GM23338 (cell line): ENCODE data around the gene CA12. TPM values are rescaled to one million over a fixed set of nuclear protein-coding genes. Genes with fewer than 3 reads are reported as not detected.

Experiments used
- ATAC-seq: fragments of 200-7000 bp; cut with Tn5 transposase; 3 replicates; pipeline ENCODE4 v1.9.1; 2020
- DNase-seq: peaks from one replicate; pipeline ENCODE4 v3.0.0-alpha.2; 2015; ENCODE audit warnings: low spot score
- H2AFZ ChIP-seq: fragments of 200-600 bp; sonication (generic); 2 replicates; pipeline ENCODE4 v1.8.0; 2016; ENCODE audit warnings: antibody characterized with exemption, mild to moderate bottlenecking, moderate library complexity
- H3F3A ChIP-seq: fragments of 200-600 bp; sonication (generic); replicated peaks from 2 replicates; pipeline ENCODE4 v1.8.0; 2017; ENCODE audit warnings: antibody characterized with exemption, mixed run types, low read depth
- H3K27ac ChIP-seq: fragments of 200-600 bp; sonication (generic); 2 replicates; pipeline ENCODE4 v1.6.1; 2016; ENCODE audit warnings: low read depth
- H3K27me3 ChIP-seq: fragments of 200-600 bp; sonication (generic); 2 replicates; pipeline ENCODE4 v1.8.0; 2016; ENCODE audit warnings: mild to moderate bottlenecking, mixed run types, moderate library complexity; ENCODE audit not compliant: insufficient read depth
- H3K36me3 ChIP-seq: fragments of 200-600 bp; sonication (generic); 2 replicates; pipeline ENCODE4 v1.8.0; 2016; ENCODE audit warnings: mild to moderate bottlenecking; ENCODE audit not compliant: insufficient read depth
- H3K4me1 ChIP-seq: fragments of 200-600 bp; sonication (generic); 2 replicates; pipeline ENCODE4 v1.8.0; 2016; ENCODE audit warnings: mild to moderate bottlenecking, moderate library complexity; ENCODE audit not compliant: insufficient read depth
- H3K4me2 ChIP-seq: fragments of 200-600 bp; sonication (generic); 2 replicates; pipeline ENCODE4 v1.7.1; 2017; ENCODE audit warnings: mixed run types
- H3K4me3 ChIP-seq: fragments of 200-600 bp; sonication (generic); 2 replicates; pipeline ENCODE4 v1.6.1; 2016; ENCODE audit warnings: mixed run types
- H3K79me2 ChIP-seq: fragments of 200-600 bp; sonication (generic); replicated peaks from 2 replicates; pipeline ENCODE4 v1.8.0; 2017; ENCODE audit warnings: mild to moderate bottlenecking; ENCODE audit not compliant: insufficient read depth
- H3K9me2 ChIP-seq: fragments of 200-600 bp; sonication (generic); 2 replicates; pipeline ENCODE4 v1.8.0; 2017; ENCODE audit not compliant: insufficient read depth
- H4K20me1 ChIP-seq: fragments of 200-600 bp; sonication (generic); replicated peaks from 2 replicates; pipeline ENCODE4 v1.8.0; 2017; ENCODE audit warnings: mild to moderate bottlenecking; ENCODE audit not compliant: insufficient read depth
- H3K27ac Mint-ChIP-seq: 2 replicates; pipeline ENCODE4 v1.8.0; 2020; ENCODE audit warnings: inconsistent platforms, mild to moderate bottlenecking, moderate library complexity, mixed read lengths
- H3K27me3 Mint-ChIP-seq: 3 replicates; pipeline ENCODE4 v1.8.0; 2022; ENCODE audit warnings: low read depth, mild to moderate bottlenecking, moderate library complexity, mixed read lengths, inconsistent platforms; ENCODE audit not compliant: insufficient read depth, poor library complexity
- H3K36me3 Mint-ChIP-seq: 3 replicates; pipeline ENCODE4 v1.8.0; 2021; ENCODE audit warnings: low read depth, mild to moderate bottlenecking, inconsistent platforms, moderate library complexity, mixed read lengths
- H3K4me1 Mint-ChIP-seq: 3 replicates; pipeline ENCODE4 v1.8.0; 2020; ENCODE audit warnings: mild to moderate bottlenecking, inconsistent platforms, mixed read lengths
- H3K4me3 Mint-ChIP-seq: 3 replicates; pipeline ENCODE4 v1.8.0; 2021; ENCODE audit warnings: moderate library complexity, mild to moderate bottlenecking, inconsistent platforms, mixed read lengths
- H3K9me3 Mint-ChIP-seq: 3 replicates; pipeline ENCODE4 v1.8.0; 2020; ENCODE audit warnings: moderate library complexity, mild to moderate bottlenecking, inconsistent platforms, mixed read lengths
- CTCF ChIP-seq, 2 experiments: fragments of 200-600 bp in 1 of 2; sonication (generic) in 1 of 2; conservative IDR thresholded peaks; 2 replicates each; pipeline versions ENCODE4 v1.5.1 to v1.6.1; 2016 to 2017; ENCODE audit warnings: antibody characterized with exemption in 2 of 2, low read depth in 2 of 2, mild to moderate bottlenecking in 2 of 2, moderate library complexity in 1 of 2
- JUNB ChIP-seq: IDR thresholded peaks from one replicate; pipeline ENCODE4 v1.6.1; 2016; ENCODE audit warnings: antibody characterized with exemption; ENCODE audit not compliant: unreplicated experiment
- NANOG ChIP-seq: IDR thresholded peaks from 2 replicates; pipeline ENCODE4 v1.6.1; 2016; ENCODE audit warnings: antibody characterized with exemption, borderline replicate concordance
- REST ChIP-seq: IDR thresholded peaks from one replicate; pipeline ENCODE4 v1.6.1; 2018; ENCODE audit warnings: antibody characterized with exemption; ENCODE audit not compliant: unreplicated experiment
- STAT1 ChIP-seq: IDR thresholded peaks from one replicate; pipeline ENCODE4 v1.6.1; 2016; ENCODE audit warnings: antibody characterized with exemption; ENCODE audit not compliant: unreplicated experiment
- ZNF331 ChIP-seq: fragments of 250-450 bp; sonication (Bioruptor Pico); IDR thresholded peaks from 2 replicates; pipeline ENCODE4 v1.5.0; 2020; ENCODE audit warnings: low read depth, mild to moderate bottlenecking, moderate library complexity
- ZNF462 ChIP-seq: fragments of 250-450 bp; sonication (Bioruptor Pico); IDR thresholded peaks from 2 replicates; pipeline ENCODE4 v1.5.0; 2020; ENCODE audit warnings: mild to moderate bottlenecking, moderate library complexity
- polyA plus RNA-seq: library from polyadenylated mRNA; unstranded; fragments of >200 nt; fragmentation: Nextera tagmentation; extraction: Ambion mirVana; gene quantifications from 2 replicates; pipeline ENCODE4 v1.2.1, GENCODE V29; 2016
- total RNA-seq: library from RNA; depleted of rRNA; stranded (reverse); fragments of >200 nt; shearing (Covaris generic); gene quantifications from 2 replicates; pipeline ENCODE4 v1.2.3, GENCODE V29; 2014

Gene CA12
- total and polyA plus RNA-seq, 2 experiments from 2014 or later = 2.9 to 5.2 TPM

DNA sequence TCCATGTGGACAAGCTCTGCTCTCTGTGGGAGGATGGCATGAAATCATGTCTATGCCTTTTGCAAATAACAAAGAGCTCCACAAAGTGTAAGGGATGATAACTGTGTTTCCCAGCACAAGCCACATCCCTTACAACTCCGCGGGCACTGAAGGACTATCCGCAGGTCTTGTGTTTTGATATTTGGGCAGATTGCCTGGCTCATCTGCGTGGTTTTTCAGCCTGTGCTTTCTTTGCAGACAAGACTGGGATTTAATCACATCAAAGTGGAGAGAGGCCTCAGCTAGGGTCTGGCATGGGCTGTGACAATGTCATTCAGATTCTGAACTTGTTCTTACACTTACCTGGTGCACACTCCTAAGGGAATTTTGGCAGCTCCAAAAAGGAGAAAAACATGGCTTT lies 30.2 kb upstream of the CA12 start (continued):
- TF ChIP-seq ZNF462 (CRISPR knock-in tag) (no peak), REST (no peak)

DNA sequence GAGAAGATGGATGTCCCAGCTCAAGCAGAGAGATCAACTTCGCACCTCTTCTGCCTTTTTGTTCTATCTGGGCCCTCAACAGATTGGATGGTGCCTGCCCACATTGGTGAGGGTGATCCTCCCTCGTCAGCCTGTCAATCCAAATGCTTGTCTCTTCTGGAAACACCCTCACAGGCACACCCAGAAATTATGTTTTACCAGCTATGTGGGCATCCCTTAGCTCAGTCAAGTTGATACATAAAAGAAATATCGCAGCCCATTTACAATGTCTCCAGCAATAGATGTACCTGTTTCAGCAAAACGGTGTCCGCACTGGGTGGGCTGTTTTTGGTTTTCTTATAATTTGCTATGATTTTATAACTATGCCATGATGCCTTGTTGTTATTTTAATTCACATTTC lies 27.5 kb upstream of the CA12 start:
- no peak overlapping the region for H2AFZ ChIP-seq
- no peaks in the 10 kb centered on the region for H3K27me3 ChIP-seq
- TF ChIP-seq JUNB (no peak), CTCF (conservative IDR thresholded peaks at IDR 0.05; ENCODE audit: low read depth in 2 of 2) (no peak), ZNF331 (CRISPR knock-in tag) (no peak), STAT1 (no peak), NANOG (no peak), REST (no peak)

More for the DNA sequence above, 27.5 kb upstream of the CA12 start:
- ATAC-seq = no peak
- no peak overlapping the region for H3K4me3 Mint-ChIP-seq
- Histone ChIP-seq H3K9me2 (no peaks in the 10 kb centered on the region), H3K4me1 (no peaks in the 10 kb centered on the region), H4K20me1 (no peaks in the 10 kb centered on the region), H3K27ac (no peak overlapping the region), H3K4me3 (no peak overlapping the region), H3K36me3 (no peaks in the 10 kb centered on the region; the same call in 1 of the 2 replicates), H3K79me2 (no peaks in the 10 kb centered on the region), H3K4me2 (no peak overlapping the region), H3F3A (no peaks in the 10 kb centered on the region)
- H3K4me1 Mint-ChIP-seq = no peaks in the 10 kb centered on the region
- no peaks in the 10 kb centered on the region for H3K36me3 Mint-ChIP-seq
- DNase-seq = no peak
- peaks cover 3% of the 10 kb centered on the region for H3K27me3 Mint-ChIP-seq
- no peaks in the 10 kb centered on the region for H3K9me3 Mint-ChIP-seq
- H3K27ac Mint-ChIP-seq = no peak overlapping the region
